SK-N-SH treated with all-trans-retinoic acid at 6 μM for 48 hours (cell line): ENCODE measurements around the gene ROBO1.

ENCODE experiments used
- CSRNP3 ChIP-seq: fragments of 250-450 bp; sonication (Bioruptor Pico); IDR thresholded peaks from 2 replicates; pipeline ENCODE4 v1.5.1; 2021; ENCODE audit warnings: mild to moderate bottlenecking, moderate library complexity
- ESRRG ChIP-seq: fragments of 250-450 bp; sonication (Bioruptor Pico); IDR thresholded peaks from 2 replicates; pipeline ENCODE4 v1.6.1; 2021; ENCODE audit warnings: mild to moderate bottlenecking
- ISL1 ChIP-seq: fragments of 250-450 bp; sonication (Bioruptor Pico); IDR thresholded peaks from 2 replicates; pipeline ENCODE4 v2.1.2; 2022; ENCODE audit warnings: mild to moderate bottlenecking, moderate library complexity
- OSR1 ChIP-seq: fragments of 250-450 bp; sonication (Bioruptor Pico); IDR thresholded peaks from 2 replicates; pipeline ENCODE4 v1.8.0; 2022; ENCODE audit warnings: moderate library complexity, mild to moderate bottlenecking, inconsistent platforms
- PPARA ChIP-seq: fragments of 250-450 bp; sonication (Bioruptor Pico); IDR thresholded peaks from 2 replicates; pipeline ENCODE4 v1.5.0; 2020; ENCODE audit warnings: mild to moderate bottlenecking, borderline replicate concordance
- TSHZ2 ChIP-seq: fragments of 250-450 bp; sonication (Bioruptor Pico); IDR thresholded peaks from 2 replicates; pipeline ENCODE4 v1.5.0; 2020; ENCODE audit warnings: mild to moderate bottlenecking, moderate library complexity
- ZFP30 ChIP-seq: fragments of 450-650 bp; formaldehyde crosslinking; IDR thresholded peaks from 2 replicates; pipeline ENCODE4 v1.5.0; 2022; ENCODE audit warnings: mild to moderate bottlenecking, moderate library complexity

GRCh38 chr3:78927759-78928158 is 840.0 kb downstream of the ROBO1 start:
- TF ChIP-seq ESRRG (CRISPR knock-in tag), result no peak
- TF ChIP-seq TSHZ2 (CRISPR knock-in tag), result no peak
- TF ChIP-seq ZFP30, result no peak
- TF ChIP-seq PPARA (CRISPR knock-in tag), result no peak
- no peak for TF ChIP-seq CSRNP3 (CRISPR knock-in tag)
- no peak for TF ChIP-seq OSR1 (CRISPR knock-in tag)
- no peak for TF ChIP-seq ISL1
